HG02885 (cell line): ENCODE measurements around the gene HS2ST1.
"Not testable (repeated sequence)": the region's sequence is repeated elsewhere in the genome, so short reads cannot be mapped to it uniquely, and the experiment has no call there.

Source experiments
- ATAC-seq: cut with Tn5 transposase; IDR thresholded peaks from one replicate; pipeline ENCODE4 v1.9.1; 2021; ENCODE audit warnings: mild to moderate bottlenecking; ENCODE audit not compliant: unreplicated experiment, poor library complexity

The HS2ST1 gene

DNA sequence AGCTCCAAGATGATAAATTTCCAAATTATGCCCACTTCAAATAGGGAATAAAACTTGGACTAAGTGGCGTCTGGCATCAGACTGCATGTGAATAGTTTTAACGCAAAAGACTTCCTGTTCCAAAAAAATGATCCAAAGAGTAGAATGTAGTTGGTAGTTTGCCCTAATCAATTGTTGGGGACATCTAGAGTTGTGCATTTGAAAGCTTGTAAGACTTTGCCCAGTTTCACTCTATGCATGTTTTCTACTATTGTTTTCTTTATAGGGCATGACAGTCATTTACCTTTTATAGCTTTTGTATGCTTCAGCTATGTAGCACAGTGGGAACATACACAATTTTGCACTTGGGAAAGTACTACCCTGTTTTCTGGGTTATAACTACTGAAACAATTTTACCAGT is 86.0 kb downstream of the HS2ST1 start:
- ATAC-seq: no peak

DNA sequence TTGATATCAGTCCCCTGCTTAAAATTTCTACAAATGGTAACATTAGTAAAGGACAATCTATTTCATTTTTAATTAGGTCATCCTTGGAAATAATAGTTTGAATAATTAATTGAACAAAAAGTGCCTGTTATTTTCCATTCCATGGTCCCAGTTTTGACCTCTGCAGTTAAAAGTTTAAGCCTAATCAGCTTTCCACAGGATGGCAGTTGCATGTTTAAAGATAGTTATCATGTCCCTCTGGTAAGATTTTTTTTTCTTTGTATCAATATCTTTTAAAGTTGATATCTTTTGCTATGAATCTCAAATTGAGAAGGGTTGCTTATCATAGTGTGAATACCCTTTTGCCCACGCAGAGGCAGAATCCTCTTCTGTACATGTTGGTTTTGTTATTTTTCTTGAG is 90.4 kb downstream of the HS2ST1 start:
- ATAC-seq: no peak

DNA sequence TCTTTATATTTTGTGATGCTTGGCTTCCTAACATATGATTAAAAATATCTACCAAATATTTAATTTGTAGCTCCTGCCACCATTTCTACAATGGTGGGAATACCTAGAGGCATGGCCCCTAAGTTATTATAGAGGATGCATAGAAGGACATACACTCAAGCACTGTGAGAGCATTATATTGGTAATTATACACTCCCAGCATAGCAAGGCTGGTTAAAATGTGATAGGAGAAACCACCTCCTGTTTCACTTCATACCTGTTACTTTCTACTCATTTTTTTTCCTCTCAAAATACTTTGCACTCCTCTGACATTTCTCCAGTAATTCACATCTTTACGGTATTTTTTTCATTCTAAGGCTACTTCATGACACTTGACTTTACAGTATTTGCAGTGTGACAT is 92.9 kb downstream of the HS2ST1 start:
- ATAC-seq: no peak

DNA sequence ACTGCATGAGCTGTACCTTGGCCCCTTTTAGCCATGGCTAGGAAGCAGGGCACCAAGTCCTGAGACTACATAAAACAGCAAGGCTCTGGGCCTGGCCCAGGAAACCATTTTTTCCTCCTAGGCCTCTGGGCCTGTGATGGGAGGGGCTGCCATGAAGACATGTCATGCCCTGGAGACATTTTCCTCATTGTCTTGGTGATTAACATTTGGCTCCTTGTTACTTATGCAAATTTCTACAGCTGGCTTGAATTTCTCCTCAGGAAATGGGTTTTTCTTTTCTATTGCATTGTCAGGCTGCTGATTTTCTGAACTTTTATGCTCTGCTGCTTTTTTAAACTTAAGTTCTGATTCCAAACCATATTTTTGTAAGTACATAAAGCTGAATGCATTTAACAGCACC is 99.0 kb downstream of the HS2ST1 start:
- ATAC-seq: not testable (repeated sequence)

DNA sequence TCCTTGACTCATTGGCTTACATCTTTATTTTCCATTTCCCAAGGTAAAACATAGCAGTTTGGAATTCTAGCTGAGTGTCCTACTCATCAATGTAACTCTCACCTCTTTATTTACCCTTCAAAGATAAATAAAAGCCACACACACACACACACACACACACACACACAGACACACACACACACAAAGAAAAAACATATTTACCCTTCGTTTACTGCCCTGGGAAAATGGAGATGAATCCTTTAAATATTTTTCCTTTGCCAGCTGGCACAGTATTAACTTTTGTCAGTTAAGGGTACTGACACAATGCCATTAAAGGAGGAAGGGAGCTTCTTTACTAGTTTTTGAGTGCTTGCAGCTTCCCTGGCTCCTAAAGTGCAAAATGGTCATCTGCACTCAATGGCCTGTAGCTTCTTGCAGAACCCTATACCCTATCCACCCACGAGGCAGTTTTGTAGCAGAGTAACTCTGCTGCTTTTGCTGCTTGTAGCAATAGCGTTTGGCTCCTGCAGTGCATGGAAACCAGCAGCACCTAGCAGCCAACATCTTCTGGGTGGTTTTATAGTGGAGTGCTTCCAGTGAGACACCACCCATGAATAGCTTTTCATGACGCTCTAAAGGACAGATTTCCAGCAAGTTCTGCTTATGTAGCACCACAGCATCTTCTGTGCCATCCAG is 103.7 kb downstream of the HS2ST1 start:
- no peak for ATAC-seq

DNA sequence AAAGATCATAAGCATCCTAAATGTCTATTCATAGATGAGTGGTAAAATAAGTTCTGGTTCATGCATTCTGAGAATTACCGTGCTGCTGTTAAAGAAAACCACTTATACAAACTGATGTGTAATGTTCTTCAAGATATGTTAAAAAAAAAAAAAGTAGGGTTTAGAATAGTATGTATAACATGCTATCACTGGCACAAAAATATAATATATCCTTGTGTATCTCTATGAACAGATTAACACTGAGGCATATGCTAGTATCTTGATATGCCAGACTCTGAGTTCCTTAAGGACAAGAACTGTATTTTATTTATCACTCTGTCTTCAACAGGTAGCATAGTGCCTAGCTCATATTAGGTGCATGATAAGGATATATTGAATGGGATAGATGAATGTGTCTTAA is 108.9 kb downstream of the HS2ST1 start:
- ATAC-seq: no peak

DNA sequence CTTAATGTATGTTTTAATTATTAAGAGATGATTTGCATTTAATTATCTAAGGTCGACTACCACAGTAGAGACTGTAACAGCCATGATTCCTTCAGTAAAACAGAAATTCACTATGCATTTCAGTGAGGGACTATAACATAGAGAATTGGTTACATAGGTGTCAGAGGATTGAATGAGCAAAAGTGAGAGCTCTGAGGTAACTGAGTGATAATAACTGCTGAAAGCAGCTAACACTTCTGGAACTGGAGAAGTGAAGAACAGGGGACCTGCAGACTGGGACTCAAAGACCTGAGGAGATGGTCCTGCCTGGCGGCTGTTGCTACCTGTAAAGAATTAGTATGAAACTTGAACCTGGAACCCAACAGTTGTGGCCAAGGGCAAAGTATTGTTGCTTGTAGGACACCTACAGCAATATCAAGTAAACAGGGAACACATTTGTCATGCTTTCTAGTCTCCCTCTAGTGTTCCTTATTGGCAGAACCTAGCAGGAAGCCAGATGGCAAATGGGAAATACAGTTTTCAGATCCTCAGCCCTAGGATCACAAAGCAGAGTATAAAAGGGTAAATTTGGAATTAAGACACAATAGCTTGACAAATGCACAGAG is 110.6 kb downstream of the HS2ST1 start:
- peak; percentile 91 for ATAC-seq

DNA sequence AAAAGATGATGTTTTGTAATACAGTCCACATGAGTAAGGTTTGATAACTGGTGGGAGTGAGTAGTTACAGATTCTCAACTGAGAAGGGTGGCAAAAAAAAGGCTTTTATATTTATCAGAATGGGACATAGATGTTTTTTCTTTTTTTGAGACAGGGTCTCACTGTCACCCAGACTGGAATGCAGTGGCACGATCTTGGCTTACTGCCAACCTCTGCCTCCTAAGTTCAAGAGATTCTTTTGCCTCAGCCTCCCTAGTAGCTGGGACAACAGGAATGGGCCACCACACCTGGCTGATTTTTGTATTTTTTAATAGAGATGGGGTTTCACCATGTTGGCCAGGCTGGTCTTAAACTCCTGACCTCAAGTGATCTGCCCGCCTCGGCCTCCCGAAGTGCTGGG is 113.1 kb downstream of the HS2ST1 start:
- ATAC-seq: not testable (repeated sequence)

DNA sequence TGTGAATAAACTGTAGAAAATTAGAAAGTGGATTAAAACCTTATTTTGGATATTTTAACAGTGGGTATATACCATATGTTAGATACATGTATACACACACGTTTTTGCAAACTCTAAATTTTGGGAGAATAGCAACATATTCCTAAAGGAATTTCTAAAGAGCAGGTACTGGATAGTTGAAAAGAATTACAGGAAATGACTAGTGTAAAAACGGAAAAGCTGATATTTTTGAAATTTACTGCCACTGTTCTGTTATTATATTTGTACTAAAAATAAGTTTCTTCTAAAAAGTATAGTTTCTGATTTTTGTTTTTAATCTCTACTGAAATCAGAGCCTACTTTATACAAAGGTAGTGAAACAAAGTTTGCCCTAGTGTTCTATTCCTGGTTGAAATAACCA is 114.1 kb downstream of the HS2ST1 start:
- ATAC-seq: no peak

DNA sequence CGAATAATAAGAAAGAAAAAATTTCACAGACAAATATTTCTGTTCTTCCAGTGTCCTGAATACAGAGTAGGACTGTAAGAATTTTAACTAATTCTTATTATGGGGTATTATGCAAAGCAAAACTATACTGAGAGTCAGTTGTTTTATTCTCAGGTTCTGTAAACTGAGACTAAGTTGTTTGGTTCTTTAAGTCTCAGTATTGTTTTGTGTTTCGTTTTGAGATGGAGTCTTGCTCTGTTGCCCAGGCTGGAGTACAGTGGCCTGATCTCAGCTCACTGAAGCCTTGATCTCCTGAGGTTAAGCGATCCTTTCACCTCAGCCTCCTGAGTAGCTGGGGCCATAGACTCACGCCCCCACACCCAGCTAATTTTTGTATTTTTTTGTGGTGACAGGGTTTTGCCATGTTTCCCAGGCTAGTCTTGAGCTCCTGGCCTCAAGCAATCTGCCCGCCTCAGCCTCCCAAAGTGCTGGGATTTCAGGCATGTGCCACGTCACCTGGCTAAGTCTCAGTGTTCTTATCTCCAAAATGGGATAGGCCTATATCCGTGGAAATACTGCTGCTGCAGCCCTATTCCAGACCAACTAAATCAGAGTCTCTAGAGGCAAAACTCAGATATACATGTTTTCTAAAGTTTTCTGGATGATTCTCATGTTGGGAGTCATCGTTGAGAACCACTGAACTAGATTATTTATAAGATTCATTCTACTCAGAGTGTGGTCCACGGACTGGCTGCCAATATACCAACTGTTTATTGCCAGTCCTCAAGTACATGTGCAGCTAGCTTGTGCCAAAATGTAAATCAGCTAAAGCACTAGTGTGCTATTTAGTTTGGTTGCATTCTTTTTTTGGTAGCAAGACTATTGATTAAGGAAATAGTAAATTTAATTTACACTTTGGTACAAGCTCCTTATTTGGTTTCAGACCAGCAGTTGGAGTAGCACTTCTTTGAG is 116.6 kb downstream of the HS2ST1 start:
- peak; percentile 94 for ATAC-seq

DNA sequence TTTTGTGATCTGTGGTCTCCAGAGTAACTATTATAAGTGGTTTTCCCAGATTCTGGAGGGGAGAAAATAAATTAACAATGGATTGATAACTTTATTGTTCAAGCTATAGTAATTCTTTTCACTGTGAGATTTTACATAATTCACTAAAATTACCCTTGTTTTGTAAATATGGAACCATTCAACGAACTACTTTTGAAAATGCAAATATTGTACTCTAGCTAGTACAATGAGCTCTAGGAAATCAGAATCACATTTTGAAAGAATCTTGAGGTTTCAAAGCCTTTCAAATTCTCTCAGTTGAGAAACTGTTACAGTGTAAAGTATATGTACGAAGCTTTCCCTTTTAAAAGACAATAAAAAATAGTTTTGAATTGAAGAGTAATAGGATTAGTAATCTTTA is 119.9 kb downstream of the HS2ST1 start:
- ATAC-seq: no peak

DNA sequence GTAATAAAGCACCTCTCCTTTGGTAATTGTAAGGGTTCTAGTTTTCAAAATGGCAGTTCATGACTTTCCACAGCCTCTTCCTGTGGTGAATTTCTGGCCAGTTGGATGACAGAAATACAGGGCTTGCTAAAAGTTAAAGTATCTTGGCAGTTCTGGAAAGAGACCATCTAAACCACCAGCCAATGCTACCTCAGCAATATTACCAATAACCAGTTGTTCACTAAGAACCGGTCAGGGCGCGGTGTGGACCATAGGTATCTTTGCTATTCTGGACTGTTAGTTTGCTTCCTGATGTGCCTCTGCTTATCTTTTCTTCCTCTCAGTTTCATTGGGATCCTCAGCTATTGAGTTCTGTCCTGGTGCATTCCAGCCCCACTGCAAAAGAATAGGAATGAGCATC is 124.7 kb downstream of the HS2ST1 start:
- ATAC-seq: no peak

DNA sequence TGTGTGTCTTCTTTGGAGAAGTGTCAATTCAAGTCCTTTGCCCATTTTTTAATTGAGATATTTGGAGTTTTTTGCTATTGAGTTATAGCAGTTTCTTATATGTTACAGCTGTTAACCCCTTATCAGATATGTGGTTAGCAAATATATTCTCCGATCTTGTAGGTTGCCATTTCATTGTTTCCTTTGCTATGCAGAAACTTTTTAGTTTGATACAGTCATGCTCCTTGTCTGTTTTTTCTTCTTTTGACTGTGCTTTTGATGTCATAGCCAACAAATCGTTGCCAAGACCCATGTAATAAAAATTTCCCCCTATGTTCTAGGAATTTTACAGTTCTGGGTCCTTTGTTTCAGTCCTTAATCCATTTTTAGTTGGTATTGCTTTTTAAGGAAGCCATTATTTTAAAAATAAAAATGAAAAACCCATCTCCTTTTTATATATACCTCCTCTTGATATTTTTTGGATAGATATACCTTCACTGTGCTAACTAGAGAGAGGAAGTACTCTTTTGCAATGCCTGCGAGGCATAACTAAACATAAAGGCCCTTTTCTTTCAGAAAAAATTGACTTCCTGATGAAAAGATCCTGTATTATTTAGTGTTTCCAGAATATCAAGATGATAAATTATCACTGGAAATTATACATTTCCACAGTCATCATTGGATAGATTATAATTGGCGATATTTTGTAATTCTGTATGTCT is 127.8 kb downstream of the HS2ST1 start:
- no peak for ATAC-seq

DNA sequence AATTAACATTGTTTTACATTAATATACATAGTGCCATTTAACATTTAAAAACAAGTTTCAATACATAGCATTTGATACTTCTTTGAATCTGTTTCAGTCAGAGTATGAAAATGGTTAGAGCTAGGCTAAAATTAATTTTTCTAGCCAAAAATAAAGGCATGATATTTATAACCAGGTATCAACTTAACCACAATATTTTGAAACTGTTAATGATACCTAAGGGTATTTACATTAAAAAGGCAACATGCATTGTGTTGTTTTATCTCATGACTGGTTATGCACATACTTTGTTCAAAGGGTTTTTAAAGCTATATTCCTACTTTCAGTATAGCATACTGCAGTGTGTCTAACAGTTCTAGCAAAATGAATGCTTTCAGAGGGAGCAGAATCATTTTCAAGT is 130.0 kb downstream of the HS2ST1 start:
- ATAC-seq: peak; percentile 42

DNA sequence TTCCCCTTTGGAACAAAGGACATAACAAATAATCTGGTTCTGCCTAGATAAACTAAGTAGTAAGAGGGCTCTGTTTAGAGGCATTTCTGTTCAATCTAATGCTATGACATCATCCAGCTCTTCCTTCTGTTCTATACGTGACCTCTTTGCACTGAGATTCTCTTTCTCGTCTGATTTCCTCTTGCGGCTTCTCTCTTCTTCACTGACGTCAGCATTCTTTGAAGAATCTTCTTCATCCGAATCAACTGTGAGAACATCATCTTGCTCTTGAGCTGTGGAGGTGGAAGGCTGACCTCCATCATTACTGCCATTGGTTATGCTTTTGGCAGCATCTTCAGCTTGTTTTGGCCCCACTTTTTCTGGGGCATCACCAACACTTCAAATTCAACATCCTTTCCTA is 130.4 kb downstream of the HS2ST1 start:
- peak; percentile 77 for ATAC-seq

DNA sequence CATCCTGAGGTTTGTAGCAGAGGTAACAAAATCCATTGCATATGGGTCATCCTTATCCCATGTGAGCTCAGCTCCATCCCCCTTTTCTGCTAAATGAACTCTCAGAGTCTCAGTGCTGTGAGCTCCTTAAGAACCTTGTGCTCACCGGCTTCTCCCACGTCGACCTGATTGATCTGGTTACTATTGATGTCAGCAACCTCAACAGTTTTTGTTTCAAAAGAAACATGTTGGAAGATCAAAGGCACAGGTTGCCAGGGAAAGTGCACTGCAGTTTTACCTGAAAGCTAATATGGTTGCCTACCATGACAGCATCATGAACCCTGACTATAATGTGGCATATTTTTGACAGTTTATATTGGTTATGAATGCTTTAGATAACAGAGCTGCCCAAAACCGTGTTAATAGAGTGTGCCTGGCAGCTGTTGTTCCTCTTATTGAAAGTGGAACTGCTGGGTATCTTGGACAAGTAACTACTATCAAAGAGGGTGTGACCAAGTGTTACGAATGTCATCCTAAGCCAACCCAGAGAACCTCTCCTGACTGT is 131.4 kb downstream of the HS2ST1 start:
- ATAC-seq: peak; percentile 52

DNA sequence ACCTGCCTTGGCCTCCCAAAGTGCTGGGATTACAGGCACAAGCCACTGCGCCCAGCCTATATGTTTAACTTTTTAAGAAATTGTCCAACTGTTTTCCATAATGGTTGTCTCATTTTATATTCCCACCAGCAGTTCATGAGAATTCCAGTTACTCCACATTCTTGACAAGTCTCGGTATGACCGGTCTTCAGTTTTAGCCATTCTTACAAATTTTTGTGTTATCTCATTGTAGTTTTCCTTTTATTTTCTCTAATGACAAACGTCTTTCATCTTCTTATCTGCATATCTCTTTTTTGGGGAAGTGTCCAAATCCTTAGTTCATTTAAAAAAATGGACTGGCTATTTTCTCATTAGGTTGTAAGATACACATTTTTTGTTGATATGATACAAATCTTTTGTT is 132.5 kb downstream of the HS2ST1 start:
- ATAC-seq: no peak

DNA sequence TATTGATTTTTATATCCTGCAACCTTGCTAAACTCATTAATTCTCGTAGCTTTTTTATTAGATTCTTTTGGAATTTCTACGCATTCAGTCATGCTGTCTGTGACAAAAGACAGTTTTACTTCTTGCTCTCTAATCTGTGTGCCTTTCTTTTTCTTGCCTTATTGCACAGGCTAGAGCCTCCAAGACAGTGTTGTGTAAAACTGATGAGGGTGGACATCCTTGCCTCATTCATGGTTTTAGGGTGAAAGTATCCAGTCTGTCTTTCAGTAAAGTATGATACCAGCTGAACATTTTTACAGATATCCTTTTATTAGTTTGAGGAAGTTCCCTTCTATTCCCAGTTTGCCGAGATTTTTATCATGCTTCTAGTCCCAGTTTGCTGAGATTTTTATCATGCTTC is 133.8 kb downstream of the HS2ST1 start:
- ATAC-seq: no peak

DNA sequence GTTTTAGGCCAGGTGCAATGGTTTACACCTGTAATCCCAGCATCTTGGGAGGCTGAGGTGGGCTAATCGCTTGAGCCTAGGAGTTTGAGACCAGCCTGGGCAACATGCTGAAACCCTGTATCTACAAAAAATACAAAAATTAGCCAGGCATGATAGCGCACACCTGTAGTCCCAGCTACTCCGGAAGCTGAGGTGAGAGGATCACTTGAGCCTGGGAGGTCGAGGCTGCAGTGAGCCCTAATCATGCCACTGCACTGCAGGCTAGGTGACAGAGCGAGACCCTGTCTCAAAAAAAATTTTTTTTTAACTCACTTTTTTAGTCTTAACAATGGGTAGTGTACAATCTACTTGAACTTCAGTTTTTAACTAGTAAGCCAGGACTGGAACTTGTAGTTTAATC is 137.5 kb downstream of the HS2ST1 start:
- ATAC-seq: peak; percentile 49

DNA sequence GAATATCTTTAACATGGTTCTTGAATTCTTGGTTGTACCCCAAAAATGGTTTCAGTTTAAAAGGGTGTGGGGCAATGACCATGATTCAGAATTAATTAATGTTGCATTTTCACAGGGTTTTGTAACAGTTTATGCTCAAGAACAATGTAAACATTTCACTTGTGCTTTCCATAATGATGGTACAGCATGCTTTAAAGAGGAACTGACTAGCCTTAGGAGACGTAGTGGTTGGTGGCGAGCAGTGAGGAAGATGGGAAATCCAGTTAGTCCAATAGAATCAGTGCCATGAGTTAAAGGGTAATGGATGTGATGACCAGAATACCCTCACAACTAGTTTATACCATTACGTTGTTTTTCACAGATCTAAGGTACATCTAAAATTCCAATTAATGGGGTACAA is 138.0 kb downstream of the HS2ST1 start:
- ATAC-seq: no peak
